Small intestine (tissue), 7 donors: Measurements from ENCODE around the gene C5orf15. TPM values are rescaled to one million over a fixed set of nuclear protein-coding genes. Genes with fewer than 3 reads are reported as not detected.

Source experiments
- DNase-seq, 2 donors: peaks; one replicate each; pipeline versions ENCODE4 v3.0.0 to v3.0.0-alpha.2; 2013
- FAIRE-seq: peaks from 2 replicates; lab custom pipeline; 2012; peaks lifted over from hg19 to GRCh38; lab: Jason Lieb, UNC
- H3K27ac ChIP-seq, 3 donors: one replicate each; pipeline ENCODE4 v1.5.1; 2013; ENCODE audit warnings: low read length in 2 of 3, mild to moderate bottlenecking in 2 of 3, control low read depth in 1 of 3, inconsistent platforms in 1 of 3, low read depth in 1 of 3, moderate library complexity in 1 of 3
- H3K27me3 ChIP-seq, 3 donors: one replicate each; pipeline ENCODE4 v1.6.1; 2013; ENCODE audit warnings: low read length in 3 of 3, inconsistent platforms in 1 of 3; ENCODE audit not compliant: control insufficient read depth in 3 of 3, insufficient read depth in 3 of 3
- H3K36me3 ChIP-seq, 3 donors: one replicate each; pipeline ENCODE4 v1.6.1; 2013; ENCODE audit warnings: low read length in 3 of 3, inconsistent platforms in 1 of 3, low read depth in 1 of 3, mild to moderate bottlenecking in 1 of 3, moderate library complexity in 1 of 3; ENCODE audit not compliant: control insufficient read depth in 3 of 3, insufficient read depth in 2 of 3
- H3K4me1 ChIP-seq, 3 donors: one replicate each; pipeline ENCODE4 v1.6.1; 2013; ENCODE audit warnings: low read length in 2 of 3, inconsistent platforms in 1 of 3, low read depth in 1 of 3, mild to moderate bottlenecking in 1 of 3, moderate library complexity in 1 of 3; ENCODE audit not compliant: control insufficient read depth in 3 of 3, insufficient read depth in 2 of 3
- H3K4me3 ChIP-seq, 3 donors: one replicate each; pipeline ENCODE4 v1.5.1; 2013; ENCODE audit warnings: low read length in 3 of 3, control low read depth in 1 of 3, inconsistent platforms in 1 of 3, low read depth in 1 of 3, mild to moderate bottlenecking in 1 of 3, moderate library complexity in 1 of 3
- H3K9me3 ChIP-seq, 2 donors: one replicate each; pipeline ENCODE4 v1.6.1; 2013; ENCODE audit warnings: low read depth in 1 of 2, low read length in 1 of 2; ENCODE audit not compliant: control insufficient read depth in 2 of 2, insufficient read depth in 1 of 2
- WGBS, 3 donors: extraction: QIAGEN DNeasy Blood & Tissue Kit; methylation state at CpG; one replicate each; pipeline ENCODE4 v1.1.7; 2013; 5-methylcytosine and 5-hydroxymethylcytosine counted together
- polyA plus RNA-seq, 4 donors: library from polyadenylated mRNA; stranded (reverse) in 3 of 4; unstranded in 1 of 4; fragments of 200-250 nt in 3 of 4; fragments of 120-200 nt in 1 of 4; gene quantifications; one replicate each; pipeline versions ENCODE4 v1.2.1 to v1.2.3, GENCODE V29; 2013
- donor health status: healthy with polysubstance abuse.
- donor health status: control.
- donor health status: control.
- donor health status: Bipolar disorder and iron deficiency.
- donor health status: healthy.

Gene C5orf15
- polyA plus RNA-seq, 4 donors = 17.3 to 71.2 (median 29.7) TPM

GRCh38 chr5:133991171-133991910 is 22.9 kb upstream of the C5orf15 start:
- peaks cover 8 to 60% (median 13%) of the 10 kb centered on the region in 3 donors for H3K36me3 ChIP-seq
- FAIRE-seq (no peak), DNase-seq (no peak)
- H3K9me3 ChIP-seq = no peaks in the 10 kb centered on the region
- no peak overlapping the region for H3K4me3 ChIP-seq
- no peaks in the 10 kb centered on the region for H3K27me3 ChIP-seq
- no peak overlapping the region for H3K27ac ChIP-seq
- WGBS, 3 donors = 94 to 96% (median 94%) methylated on average over 5 of the region's 5 CpGs
- H3K4me1 ChIP-seq = peaks cover 11 to 18% (median 12%) of the 10 kb centered on the region in 3 donors

GRCh38 chr5:133990396-133990795 is 22.0 kb upstream of the C5orf15 start:
- Histone ChIP-seq H3K9me3 (no peaks in the 10 kb centered on the region), H3K36me3 (peaks cover 8 to 61% (median 17%) of the 10 kb centered on the region in 3 donors), H3K4me1 (peaks cover 5 to 9% (median 7%) of the 10 kb centered on the region in 3 donors), H3K27ac (no peak overlapping the region), H3K27me3 (no peaks in the 10 kb centered on the region), H3K4me3 (no peak overlapping the region)
- WGBS, 3 donors = 42 to 66% (median 55%) methylated on average over 6 of the region's 6 CpGs
- no peak for DNase-seq
- no peak for FAIRE-seq

- H3K27me3 ChIP-seq = no peaks in the 10 kb centered on the region
- no peak overlapping the region for H3K27ac ChIP-seq
- DNase-seq (no peak), FAIRE-seq (no peak)
- H3K4me1 ChIP-seq = no peaks in the 10 kb centered on the region
- 84 to 96% (median 88%) methylated on average over 3 of the region's 3 CpGs for WGBS, 3 donors
- H3K36me3 ChIP-seq = peaks cover 11 to 73% (median 30%) of the 10 kb centered on the region in 3 donors
- H3K9me3 ChIP-seq = no peaks in the 10 kb centered on the region
- no peak overlapping the region for H3K4me3 ChIP-seq
These were observed 17.2 kb upstream of the C5orf15 start for GRCh38 chr5:133985540-133986180.

GRCh38 chr5:133983674-133984073 is 15.2 kb upstream of the C5orf15 start:
- FAIRE-seq = no peak
- no peaks in the 10 kb centered on the region for H3K9me3 ChIP-seq
- H3K27me3 ChIP-seq = no peaks in the 10 kb centered on the region
- DNase-seq = no peak
- H3K27ac ChIP-seq = no peak overlapping the region
- 90 to 93% (median 91%) methylated on average over 5 of the region's 5 CpGs for WGBS, 3 donors
- H3K4me1 ChIP-seq = no peaks in the 10 kb centered on the region
- peaks cover 11 to 64% (median 23%) of the 10 kb centered on the region in 3 donors for H3K36me3 ChIP-seq
- no peak overlapping the region for H3K4me3 ChIP-seq

- Histone ChIP-seq H3K27ac (no peak overlapping the region), H3K4me1 (no peaks in the 10 kb centered on the region), H3K9me3 (no peaks in the 10 kb centered on the region), H3K36me3 (peaks cover 14 to 67% (median 24%) of the 10 kb centered on the region in 3 donors), H3K27me3 (no peaks in the 10 kb centered on the region), H3K4me3 (no peak overlapping the region)
- DNase-seq (no peak), FAIRE-seq (no peak)
- 42 to 74% (median 58%) methylated on average over 1 of the region's 1 CpG for WGBS, 3 donors
These were observed 13.3 kb upstream of the C5orf15 start for GRCh38 chr5:133981714-133982113.

- DNase-seq = no peak
- Histone ChIP-seq H3K36me3 (peaks cover 11 to 66% (median 20%) of the 10 kb centered on the region in 3 donors), H3K27ac (no peak overlapping the region), H3K4me1 (no peaks in the 10 kb centered on the region), H3K4me3 (no peak overlapping the region), H3K9me3 (no peaks in the 10 kb centered on the region), H3K27me3 (no peaks in the 10 kb centered on the region)
- no peak for FAIRE-seq
- WGBS, 3 donors = 88 to 92% (median 91%) methylated on average over 7 of the region's 7 CpGs
These were observed 12.2 kb upstream of the C5orf15 start for GRCh38 chr5:133980652-133981051.

- no peak for FAIRE-seq
- Histone ChIP-seq H3K4me3 (no peak overlapping the region), H3K9me3 (no peaks in the 10 kb centered on the region), H3K27me3 (no peaks in the 10 kb centered on the region), H3K4me1 (no peaks in the 10 kb centered on the region), H3K36me3 (peaks cover 16 to 67% (median 29%) of the 10 kb centered on the region in 3 donors), H3K27ac (no peak overlapping the region)
- WGBS, 3 donors = 76 to 83% (median 82%) methylated on average over 3 of the region's 3 CpGs
- no peak for DNase-seq
These were observed 10.5 kb upstream of the C5orf15 start for GRCh38 chr5:133978943-133979342.

GRCh38 chr5:133977858-133978257 is 9.4 kb upstream of the C5orf15 start:
- Histone ChIP-seq H3K4me3 (no peak overlapping the region), H3K4me1 (no peaks in the 10 kb centered on the region), H3K36me3 (peaks cover 17 to 63% (median 30%) of the 10 kb centered on the region in 3 donors), H3K9me3 (no peaks in the 10 kb centered on the region), H3K27ac (no peak overlapping the region), H3K27me3 (no peaks in the 10 kb centered on the region)
- 39 to 63% (median 48%) methylated on average over 1 of the region's 1 CpG for WGBS, 3 donors
- no peak for FAIRE-seq
- DNase-seq = no peak
